GDM1 (cell line): ENCODE results near the gene CASP10.
A peak's percentile ranks its signal among the peaks of the same experiment; 100 is the strongest.

ENCODE experiments used
- DNase-seq: peaks from one replicate; lab custom pipeline; 2025; lab: John Stamatoyannopoulos, UW

The CASP10 gene

GRCh38 chr2:201196003-201196402, 13.1 kb downstream of the CASP10 start:
- DNase-seq: no peak

DNA sequence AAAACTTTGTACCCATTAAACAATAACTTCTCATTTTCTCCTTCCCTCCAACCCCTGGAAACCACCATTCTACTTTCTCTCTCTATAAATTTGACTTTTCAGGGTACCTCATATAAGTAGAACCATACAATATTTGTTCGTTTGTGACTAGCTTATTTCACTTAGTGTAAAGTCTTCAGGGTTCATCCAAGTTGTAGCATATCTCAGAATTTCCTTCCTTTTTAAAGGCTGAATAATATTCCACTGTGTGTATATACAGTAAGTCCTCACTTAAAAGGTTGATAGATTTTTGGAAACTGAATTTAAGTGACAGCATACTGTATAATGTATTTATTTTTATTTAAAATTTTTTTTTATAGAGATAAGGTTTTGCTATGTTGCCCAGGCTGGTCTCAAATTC, 13.9 kb downstream of the CASP10 start:
- DNase-seq: no peak

DNA sequence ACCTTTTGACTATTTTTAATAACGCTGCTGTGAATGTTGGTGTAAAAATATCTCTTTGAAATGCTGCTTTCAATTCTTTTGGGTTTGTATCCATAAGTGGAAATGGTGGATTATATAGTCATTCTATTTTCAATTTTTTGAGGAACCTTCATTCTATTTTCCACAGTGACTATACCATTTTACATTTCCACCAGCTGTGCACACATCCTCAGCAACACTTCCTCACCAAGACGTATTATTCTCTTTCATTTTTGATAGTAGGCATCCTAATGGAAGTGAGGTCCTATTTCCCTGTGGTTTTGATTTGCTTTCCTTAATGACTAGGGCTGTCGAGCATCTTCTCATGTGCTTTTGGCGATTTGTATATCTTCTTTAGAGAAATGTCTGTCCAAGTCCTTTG, 14.8 kb downstream of the CASP10 start:
- peak; percentile 3 for DNase-seq

GRCh38 chr2:201199847-201200246, 16.9 kb downstream of the CASP10 start:
- DNase-seq: no peak

- DNase-seq: no peak
Observed at GRCh38 chr2:201200345-201200744, 17.4 kb downstream of the CASP10 start.

DNA sequence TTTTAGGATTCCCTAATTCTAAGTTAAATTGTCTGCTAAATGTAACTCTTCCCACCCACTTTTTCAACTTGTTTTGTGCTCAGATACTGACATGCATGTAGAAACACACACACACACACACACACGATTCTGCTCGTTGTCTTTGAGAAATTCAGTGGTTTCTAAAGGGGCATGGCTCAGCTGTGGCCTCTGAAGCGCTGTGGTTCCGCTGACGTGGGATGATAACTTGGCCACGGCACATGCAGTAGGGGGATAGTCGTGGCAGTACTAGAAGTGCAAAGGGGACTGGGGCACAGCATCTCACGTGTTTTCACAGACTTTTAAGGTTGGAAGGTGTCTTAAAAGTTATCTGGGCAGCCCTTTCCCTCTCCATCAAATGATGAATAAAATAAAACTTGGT, 18.4 kb downstream of the CASP10 start:
- no peak for DNase-seq

GRCh38 chr2:201203916-201204654, 21.1 kb downstream of the CASP10 start:
- no peak for DNase-seq

GRCh38 chr2:201204655-201205514, 21.9 kb downstream of the CASP10 start:
- DNase-seq: no peak

DNA sequence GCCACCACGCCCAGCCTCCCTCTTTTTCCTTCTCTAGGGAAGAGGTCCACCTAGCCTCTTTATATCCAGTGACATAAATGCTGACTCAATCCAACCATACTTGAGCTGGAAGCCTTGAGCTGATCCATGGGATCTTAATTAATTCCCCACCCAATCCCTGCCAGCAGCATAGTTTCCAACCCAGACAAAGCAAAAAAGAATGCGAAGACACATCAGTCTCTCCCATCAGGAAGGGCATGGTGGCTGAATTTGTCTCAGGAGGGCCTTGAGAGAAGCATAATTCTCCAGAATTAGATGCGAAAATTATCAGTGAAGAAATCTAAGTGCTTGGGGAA, 22.5 kb downstream of the CASP10 start:
- no peak for DNase-seq

GRCh38 chr2:201208563-201209252, 25.8 kb downstream of the CASP10 start:
- DNase-seq: no peak

GRCh38 chr2:201215963-201216362, 33.0 kb downstream of the CASP10 start:
- no peak for DNase-seq

GRCh38 chr2:201216918-201217317, 34.0 kb downstream of the CASP10 start:
- DNase-seq: no peak

DNA sequence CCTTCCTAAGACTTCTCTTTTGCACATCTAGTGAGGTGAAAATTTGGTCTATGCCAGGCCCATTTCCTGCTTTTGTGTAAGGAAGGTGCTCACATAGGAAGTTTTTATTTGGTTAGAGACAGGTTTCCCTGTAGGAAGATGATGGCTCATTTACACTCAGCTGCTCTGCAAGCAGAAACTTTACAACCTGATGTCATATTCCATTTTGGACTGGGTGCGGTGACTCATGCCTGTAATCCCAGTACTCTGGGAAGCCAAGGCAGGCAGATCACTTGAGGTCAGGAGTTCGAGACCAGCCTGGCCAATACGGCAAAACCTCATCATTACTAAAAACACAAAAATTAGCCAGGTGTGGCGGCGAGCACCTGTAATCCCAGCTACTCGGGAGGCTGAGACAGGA, 35.8 kb downstream of the CASP10 start:
- no peak for DNase-seq

DNA sequence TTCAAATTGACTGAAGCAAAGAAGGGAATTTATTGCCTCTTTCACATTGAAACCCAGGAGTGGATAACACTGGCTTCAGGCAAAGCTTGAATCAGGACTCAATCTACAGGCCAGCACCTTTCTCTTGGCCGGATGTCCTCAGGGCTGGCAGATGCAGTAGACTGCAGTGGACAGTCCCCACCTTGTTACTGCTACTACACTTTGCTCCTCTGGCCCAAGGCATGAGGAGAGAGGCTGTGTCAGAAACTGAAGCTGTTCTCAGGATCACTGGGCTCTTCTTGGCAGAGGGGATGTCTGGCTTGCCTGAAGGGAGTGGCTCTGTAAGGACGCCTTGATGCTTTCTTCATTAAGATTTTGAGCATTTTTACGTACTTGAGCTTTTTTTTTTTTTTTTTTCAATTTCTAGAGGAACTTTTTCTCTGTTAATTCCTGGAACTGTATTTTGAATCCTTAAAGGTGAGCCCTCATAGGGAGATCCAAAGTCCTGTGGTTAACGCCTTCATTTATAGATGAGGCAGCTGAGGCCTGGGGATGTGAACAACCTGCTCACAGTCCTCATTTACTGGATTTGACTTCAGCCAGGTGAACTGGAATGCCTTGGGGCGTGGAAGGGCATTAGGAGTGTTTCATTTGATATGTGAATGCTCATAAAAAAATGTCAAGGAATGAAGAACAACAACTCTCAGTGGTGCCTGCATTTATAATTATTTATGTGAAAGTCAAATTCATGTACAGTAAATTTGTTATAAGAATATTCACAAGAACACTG, 36.6 kb downstream of the CASP10 start:
- DNase-seq: no peak

DNA sequence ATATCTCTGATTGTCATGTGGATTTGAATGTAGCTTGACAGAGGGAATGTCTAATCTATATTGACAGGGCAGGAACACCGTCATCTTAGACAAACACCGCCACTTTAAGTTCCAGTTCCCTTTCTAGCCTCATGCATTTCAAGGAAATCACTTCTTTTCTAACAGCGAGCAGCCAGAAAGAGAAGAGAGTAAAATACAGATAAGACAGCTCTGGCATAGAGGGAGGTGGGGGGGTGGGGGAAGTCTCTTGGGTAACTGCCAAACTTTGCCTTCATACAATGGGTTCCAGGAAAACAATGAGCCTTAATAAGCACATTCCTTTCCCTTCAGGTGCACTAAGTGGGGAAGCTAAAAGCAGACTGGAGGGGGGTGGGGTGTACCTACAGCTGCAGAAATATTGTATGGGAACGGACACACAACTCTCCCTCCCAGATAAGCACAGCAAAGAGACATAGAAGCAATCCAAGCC, 37.2 kb downstream of the CASP10 start:
- peak; percentile 17 for DNase-seq

DNA sequence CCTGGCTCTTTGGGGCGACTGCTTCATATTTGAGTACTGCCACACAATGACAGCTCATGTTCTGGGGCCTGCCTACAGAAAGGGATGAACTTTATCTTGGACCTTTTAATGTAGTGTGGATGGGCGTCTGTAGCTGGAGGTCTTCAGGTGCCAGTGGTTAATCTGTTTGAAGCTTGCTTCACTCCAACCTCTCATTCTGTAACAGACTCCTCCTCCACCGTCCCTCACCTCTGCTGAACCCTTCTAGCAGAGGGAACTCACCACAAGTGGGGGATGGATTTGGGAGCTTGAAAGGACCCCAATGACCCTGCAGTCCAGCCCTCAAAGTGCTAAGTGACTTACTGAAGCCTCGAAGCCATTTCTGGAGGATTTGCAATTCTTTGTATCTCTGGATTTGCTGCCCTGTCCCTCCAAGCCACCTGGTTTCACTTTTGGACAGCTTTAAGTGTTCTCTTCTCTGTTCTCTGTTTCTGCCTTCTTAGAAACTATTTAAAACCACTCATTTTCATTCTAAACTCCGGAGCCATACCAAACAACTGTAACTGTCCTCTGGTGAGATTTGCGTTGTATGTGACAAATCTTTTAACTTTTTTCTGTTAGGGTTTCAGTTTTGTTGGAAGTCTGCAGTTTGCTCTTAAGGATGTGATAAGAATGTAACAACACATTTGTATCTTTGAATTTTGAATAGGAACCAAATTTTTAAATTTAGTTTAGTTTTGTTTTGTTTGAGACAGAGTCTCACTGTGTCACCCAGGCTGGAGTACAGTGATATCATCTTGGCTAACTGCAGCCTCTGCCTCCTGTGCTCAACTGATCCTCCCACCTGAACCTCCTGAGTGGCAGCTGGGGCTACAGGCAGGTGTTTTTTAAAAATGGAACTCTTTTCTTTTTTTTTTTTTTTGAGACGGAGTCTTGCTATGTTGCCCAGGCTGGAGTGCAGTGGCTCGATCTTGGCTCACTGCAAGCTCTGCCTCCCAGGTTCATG, 40.4 kb downstream of the CASP10 start:
- no peak for DNase-seq

DNA sequence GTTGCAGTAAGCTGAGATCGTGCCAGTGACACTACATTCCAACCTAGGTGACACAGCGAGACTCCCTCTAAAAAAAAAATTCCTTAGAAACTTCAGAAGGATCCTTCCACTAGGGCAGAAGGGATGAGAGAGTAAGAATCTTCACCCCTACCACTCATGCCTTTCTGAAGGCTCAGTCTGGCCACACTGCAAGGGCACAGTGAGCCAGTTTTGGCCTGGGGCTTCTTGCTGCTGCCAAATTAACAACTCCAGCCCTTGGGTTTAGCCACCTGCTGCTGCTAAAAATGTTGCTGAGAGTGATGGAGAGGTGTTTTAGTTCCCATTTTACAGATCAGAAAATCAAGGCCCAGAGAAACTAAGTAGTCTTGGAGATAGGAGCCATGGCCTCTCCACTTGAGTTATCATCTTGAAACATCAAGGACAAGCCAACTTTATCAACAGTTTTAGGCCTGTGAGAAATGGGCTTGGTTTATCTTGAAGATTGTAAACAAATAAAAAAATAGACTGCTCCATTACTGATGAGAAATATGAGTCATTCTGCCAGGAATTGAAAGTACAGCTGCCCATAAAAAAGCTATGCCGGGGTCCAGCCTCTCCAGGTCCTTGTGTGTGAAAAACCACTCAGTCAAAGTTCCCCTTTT, 45.5 kb downstream of the CASP10 start:
- DNase-seq: no peak

DNA sequence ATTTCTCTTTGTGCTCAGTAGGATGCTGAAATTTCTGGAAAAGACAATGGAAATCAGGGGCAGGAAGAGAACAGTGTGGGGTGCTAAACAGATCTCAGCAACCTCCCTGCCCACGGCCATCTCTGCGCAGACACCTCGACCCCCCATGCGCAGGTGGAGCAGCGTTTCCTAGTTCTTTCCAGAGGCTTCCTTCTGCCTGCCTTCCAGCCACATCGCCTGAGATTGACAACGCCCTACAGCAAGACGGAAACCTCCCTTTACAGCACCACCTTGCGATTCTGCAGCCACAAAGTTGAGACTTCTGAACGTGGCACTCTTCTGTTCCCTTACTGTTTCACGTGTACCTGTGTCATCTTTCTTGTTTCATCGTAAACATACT, 46.0 kb downstream of the CASP10 start:
- no peak for DNase-seq

DNA sequence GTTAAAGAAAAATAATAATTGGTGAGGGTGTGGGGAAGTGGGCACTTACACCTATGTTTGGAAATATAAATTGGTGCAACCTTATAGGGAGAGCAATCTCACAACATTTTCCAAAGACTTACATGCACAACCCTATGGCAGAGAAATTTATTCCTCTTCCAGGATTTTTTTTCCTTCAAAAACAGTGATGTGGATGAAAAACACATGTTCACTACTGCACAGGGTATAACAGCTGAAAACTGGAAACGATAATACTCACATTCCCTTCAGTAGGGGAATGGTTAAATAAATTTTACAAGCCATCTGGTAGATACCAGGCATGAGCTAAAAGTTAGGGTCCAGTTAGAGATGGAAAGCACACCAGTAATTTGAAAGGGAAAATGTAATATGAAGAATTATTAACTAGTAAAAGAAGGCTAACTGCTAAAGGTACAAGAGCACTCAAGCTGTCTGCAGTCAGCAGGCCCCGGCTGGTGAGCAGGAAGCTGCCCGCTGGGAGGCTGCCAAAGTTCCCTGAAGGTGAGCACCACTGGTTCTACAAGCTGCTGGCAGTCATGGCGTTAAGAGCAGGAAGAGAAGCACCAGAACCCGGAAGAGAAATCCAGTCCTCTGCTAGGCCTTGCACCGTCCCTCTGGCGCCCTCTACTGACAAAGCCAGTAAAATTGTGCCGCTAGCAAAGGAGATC, 49.0 kb downstream of the CASP10 start:
- peak; percentile 91 for DNase-seq

- no peak for DNase-seq
Observed at GRCh38 chr2:201232467-201232815, 49.5 kb downstream of the CASP10 start.
